ENCODE data around the gene ZBTB25. TPM values are rescaled to one million over a fixed set of nuclear protein-coding genes. Genes with fewer than 3 reads are reported as not detected.

Gene ZBTB25
- total RNA-seq, 1 experiment from 2014 or later: 19.0 TPM

- no peak for TF ChIP-seq SP1 (IDR thresholded peaks at IDR 0.05; ENCODE audit: low read depth)
- no peak for TF ChIP-seq EZH2phosphoT487 (IDR thresholded peaks at IDR 0.05; ENCODE audit: borderline replicate concordance)
- no peak for TF ChIP-seq POLR2AphosphoS5 (IDR thresholded peaks at IDR 0.05; ENCODE audit: low read depth, low read length)
- TF ChIP-seq TCF7L2 (IDR thresholded peaks at IDR 0.05; ENCODE audit: borderline replicate concordance, extremely low read depth, insufficient read depth, insufficient read length): no peak
- TF ChIP-seq ELF1 (IDR thresholded peaks at IDR 0.05; ENCODE audit: borderline replicate concordance, low read depth): no peak
- TF ChIP-seq ZNF274 (IDR thresholded peaks at IDR 0.05; ENCODE audit: low read depth, low read length): no peak
Measured at GRCh38 chr14:64493455-64493854, 10.2 kb downstream of the ZBTB25 start (continued).

- H2AFZ ChIP-seq (ENCODE audit: low read depth, low read length, poor library complexity, severe bottlenecking): no peak overlapping the region
- no peak overlapping the region for H3K9ac ChIP-seq (ENCODE audit: low read length)
- intact Hi-C loops (cut with micrococcal nuclease): no loop called here
- H3K27ac ChIP-seq (ENCODE audit: low read depth, low read length): no peak overlapping the region
- RAD21 ChIA-PET (ENCODE audit: low non-redundant PET in 1 of 2, low total read pairs in 2 of 2, uncharacterized antibody in 2 of 2, unreplicated experiment in 2 of 2): no interaction called here
- POLR2A ChIA-PET: no interaction called here
- no peak overlapping the region for H3K4me3 ChIP-seq (replicated peaks in 1 of 2; ENCODE audit: low read depth in 1 of 2, low read length in 2 of 2)
- TF ChIP-seq YY1 (IDR thresholded peaks at IDR 0.05; ENCODE audit: extremely low read depth, insufficient replicate concordance, low read depth, low read length): no peak
- no peak for TF ChIP-seq CBX3 (IDR thresholded peaks at IDR 0.05; ENCODE audit: low read depth)
- TF ChIP-seq EZH2 (IDR thresholded peaks at IDR 0.05): no peak
- TF ChIP-seq SRF (IDR thresholded peaks at IDR 0.05; ENCODE audit: low read depth): no peak
- TF ChIP-seq RAD21 (IDR thresholded peaks at IDR 0.05; ENCODE audit: low read depth): no peak
- TF ChIP-seq FOSL1 (IDR thresholded peaks at IDR 0.05; ENCODE audit: low read depth): no peak
- TF ChIP-seq ZBTB33 (IDR thresholded peaks at IDR 0.05; ENCODE audit: extremely low read depth, insufficient replicate concordance, low read length): no peak
- TF ChIP-seq CEBPB (IDR thresholded peaks at IDR 0.05; ENCODE audit: low read depth): no peak
- no peak for TF ChIP-seq ZFX (IDR thresholded peaks at IDR 0.05)
- TF ChIP-seq POLR2AphosphoS5 (IDR thresholded peaks at IDR 0.05; ENCODE audit: low read depth, low read length): no peak
- no TSS peak for BruUV-seq (replicated peaks)
- no peaks in the 10 kb centered on the region for H3K27me3 ChIP-seq (ENCODE audit: insufficient read depth, low read length)
- H3K9me3 ChIP-seq (ENCODE audit: control insufficient read depth in 1 of 2, insufficient read depth in 1 of 2, low read depth in 1 of 2, low read length in 2 of 2): no peaks in the 10 kb centered on the region
- no peak for ATAC-seq
- H3K4me2 ChIP-seq (ENCODE audit: low read length): no peak overlapping the region
- H3K9me2 ChIP-seq (ENCODE audit: insufficient read depth): no peaks in the 10 kb centered on the region
- CTCF ChIA-PET: no interaction called here
- H4K20me1 ChIP-seq (ENCODE audit: insufficient read depth): no peaks in the 10 kb centered on the region
- no peak for DNase-seq (ENCODE audit: low read depth, low spot score)
- H3K4me1 ChIP-seq (ENCODE audit: control insufficient read depth in 1 of 2, insufficient read depth in 2 of 2, low read length in 2 of 2): no peaks in the 10 kb centered on the region
- peaks cover 25 to 29% of the 10 kb centered on the region in 2 experiments for H3K36me3 ChIP-seq (ENCODE audit: control insufficient read depth in 1 of 2, insufficient read depth in 2 of 2, low read length in 2 of 2)
- peaks cover 6% of the 10 kb centered on the region; the same call in 1 of the 2 replicates for H3K79me2 ChIP-seq (ENCODE audit: insufficient read depth, low read length)
Measured at GRCh38 chr14:64491637-64492036, 12.0 kb downstream of the ZBTB25 start.

All from HCT116 (cell line).